HT1080 (cell line): ENCODE results near the gene ZNF627. TPM values are rescaled to one million over a fixed set of nuclear protein-coding genes. Genes with fewer than 3 reads are reported as not detected.
"Not testable (repeated sequence)": the region's sequence is repeated elsewhere in the genome, so short reads cannot be mapped to it uniquely, and the experiment has no call there.

Source experiments
- DNase-seq: peaks from one replicate; pipeline ENCODE4 v3.0.0-alpha.2; 2015; ENCODE audit warnings: low read depth
- total RNA-seq: library from RNA; depleted of rRNA; stranded (reverse); fragments of >200 nt; shearing (Covaris generic); gene quantifications from 2 replicates; pipeline ENCODE4 v1.2.3, GENCODE V29; 2014

The ZNF627 gene
- total RNA-seq, 1 experiment from 2014 or later = 6.5 TPM

- DNase-seq = not testable (repeated sequence)
Observed at GRCh38 chr19:11573763-11574162, 23.5 kb upstream of the ZNF627 start.

- DNase-seq = no peak
Observed at GRCh38 chr19:11574689-11575088, 22.6 kb upstream of the ZNF627 start.

- DNase-seq = no peak
Observed at GRCh38 chr19:11576227-11576626, 21.1 kb upstream of the ZNF627 start.

GRCh38 chr19:11577451-11578257 is 19.6 kb upstream of the ZNF627 start, which contains the start of gene ACP5:
Gene ACP5, minus strand, starts transcription at chr19:11577645. Its CDS starts 328 bp downstream, at chr19:11577317.
- DNase-seq = no peak

- DNase-seq = no peak
Observed at GRCh38 chr19:11578258-11579142, 18.8 kb upstream of the ZNF627 start.

- no peak for DNase-seq
Observed at GRCh38 chr19:11580116-11580515, 17.2 kb upstream of the ZNF627 start.

- DNase-seq = no peak
Observed at GRCh38 chr19:11581740-11582139, 15.5 kb upstream of the ZNF627 start.

- DNase-seq = no peak
Observed at GRCh38 chr19:11586331-11586730, 11.0 kb upstream of the ZNF627 start.

- peak; percentile 65 for DNase-seq
Observed at GRCh38 chr19:11587302-11587974, 9.8 kb upstream of the ZNF627 start.

- no peak for DNase-seq
Observed at GRCh38 chr19:11587975-11588631, 9.2 kb upstream of the ZNF627 start.

- DNase-seq = no peak
Observed at GRCh38 chr19:11594084-11594483, 3.2 kb upstream of the ZNF627 start.

GRCh38 chr19:11596156-11596555 is 1.1 kb upstream of the ZNF627 start:
- DNase-seq = no peak

GRCh38 chr19:11598103-11598483 is 810 bp downstream of the ZNF627 start:
- DNase-seq = no peak

- no peak for DNase-seq
Observed at GRCh38 chr19:11598746-11599145, 1.5 kb downstream of the ZNF627 start.

- DNase-seq = not testable (repeated sequence)
Observed at GRCh38 chr19:11599704-11600103, 2.4 kb downstream of the ZNF627 start.

GRCh38 chr19:11606484-11606883 is 9.2 kb downstream of the ZNF627 start:
- no peak for DNase-seq

- DNase-seq = no peak
Observed at GRCh38 chr19:11611730-11612129, 14.4 kb downstream of the ZNF627 start.

- DNase-seq = no peak
Observed at GRCh38 chr19:11612816-11613511, 15.7 kb downstream of the ZNF627 start.

GRCh38 chr19:11617180-11618062 is 20.1 kb downstream of the ZNF627 start:
- DNase-seq = no peak

GRCh38 chr19:11620553-11620952 is 23.3 kb downstream of the ZNF627 start:
- no peak for DNase-seq
